ENCODE results near the gene PDXDC1. TPM values are rescaled to one million over a fixed set of nuclear protein-coding genes. Genes with fewer than 3 reads are reported as not detected.
"Not testable (repeated sequence)": the region's sequence is repeated elsewhere in the genome, so short reads cannot be mapped to it uniquely, and the experiment has no call there.

Gene PDXDC1
- total and polyA plus RNA-seq, 9 of the 15 experiments (the other 6 are each of a cell fraction or from before 2014, with no cell fraction given) = 5.1 to 95.4 (median 45.8) TPM

DNA sequence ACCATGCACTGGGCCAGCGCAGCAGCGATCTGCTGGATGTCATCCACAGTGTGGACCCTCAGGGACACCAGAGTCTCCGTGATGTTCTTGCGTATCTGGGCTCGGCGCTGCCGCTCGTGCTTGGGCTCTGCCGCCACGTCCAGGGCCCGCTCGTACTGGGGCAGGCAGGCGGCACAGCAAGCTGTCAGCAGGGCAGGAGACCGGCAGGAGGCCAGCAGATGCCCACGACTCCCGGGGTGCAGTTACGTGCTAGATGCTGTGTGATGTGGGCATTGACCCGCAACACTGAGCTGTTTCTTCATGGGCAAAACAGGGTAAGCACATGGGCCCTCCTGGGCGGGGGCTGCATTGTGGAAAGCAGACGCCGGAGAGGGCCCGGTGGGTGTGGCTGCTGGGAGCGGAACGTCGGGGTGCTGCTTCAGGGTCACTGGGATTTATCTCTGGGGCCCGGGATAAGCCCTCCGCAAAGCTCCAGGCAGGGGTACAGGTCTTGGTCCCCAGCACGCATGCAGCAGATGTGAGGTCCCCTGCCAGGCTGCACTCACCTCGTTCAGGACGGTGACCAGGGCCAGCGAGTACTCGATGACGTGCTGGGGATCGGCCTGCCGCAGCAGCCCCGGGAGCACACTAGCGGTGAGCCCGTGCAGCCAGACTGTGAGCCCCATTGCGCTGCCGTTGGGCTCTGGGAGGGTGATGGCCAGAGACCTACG is 158.0 kb downstream of the PDXDC1 start:
- H3K4me1 ChIP-seq (replicated peaks in 1 of 2; ENCODE audit: control insufficient read depth in 2 of 2, insufficient read depth in 2 of 2, low read length in 2 of 2); FAIRE-seq; H3K4me2 ChIP-seq (ENCODE audit: insufficient read depth, low read length); H3K4me3 ChIP-seq; in situ Hi-C loops (cut with MboI); H3K9me1 ChIP-seq (ENCODE audit: control insufficient read depth, insufficient read depth, low read length); H3K27me3 ChIP-seq (ENCODE audit: control insufficient read depth in 2 of 2, insufficient read depth in 2 of 2, low read length in 2 of 2); H3K9me3 ChIP-seq (replicated peaks; ENCODE audit: control insufficient read depth, insufficient read depth, low read depth, low read length); H3K9ac ChIP-seq (ENCODE audit: insufficient read depth in 1 of 2, low read depth in 2 of 2, low read length in 2 of 2); POLR2A ChIA-PET; BruUV-seq (replicated peaks); CTCF ChIA-PET (ENCODE audit: low intra/inter-chr PET ratio); H3K27ac ChIP-seq (ENCODE audit: extremely low read depth, low read depth, low read length); DNase-seq (ENCODE audit: extremely low read depth in 1 of 4, low spot score in 3 of 4); H3K79me2 ChIP-seq (ENCODE audit: control insufficient read depth, insufficient read depth, low read length); ATAC-seq; intact Hi-C loops (cut with micrococcal nuclease); H4K20me1 ChIP-seq (replicated peaks; ENCODE audit: control insufficient read depth, insufficient read depth, low read length); H2AFZ ChIP-seq (ENCODE audit: low read depth, low read length); H3K36me3 ChIP-seq (ENCODE audit: control insufficient read depth, insufficient read depth, low read length): not testable (repeated sequence)
- WGBS (ENCODE audit: insufficient coverage, low coverage, missing lambda C conversion rate) = 89% methylated on average over 7 of the region's 41 CpGs

- H3K9me1 ChIP-seq (ENCODE audit: control insufficient read depth, insufficient read depth, low read length); H3K9me3 ChIP-seq (replicated peaks; ENCODE audit: control insufficient read depth, insufficient read depth, low read depth, low read length); CTCF ChIA-PET (ENCODE audit: low intra/inter-chr PET ratio); H2AFZ ChIP-seq (ENCODE audit: low read depth, low read length); in situ Hi-C loops (cut with MboI); H3K4me3 ChIP-seq; H3K4me2 ChIP-seq (ENCODE audit: insufficient read depth, low read length); BruUV-seq (replicated peaks); H3K36me3 ChIP-seq (ENCODE audit: control insufficient read depth, insufficient read depth, low read length); H3K27me3 ChIP-seq (ENCODE audit: control insufficient read depth in 2 of 2, insufficient read depth in 2 of 2, low read length in 2 of 2); ATAC-seq; FAIRE-seq; H3K4me1 ChIP-seq (replicated peaks in 1 of 2; ENCODE audit: control insufficient read depth in 2 of 2, insufficient read depth in 2 of 2, low read length in 2 of 2); H4K20me1 ChIP-seq (replicated peaks; ENCODE audit: control insufficient read depth, insufficient read depth, low read length); H3K9ac ChIP-seq (ENCODE audit: insufficient read depth in 1 of 2, low read depth in 2 of 2, low read length in 2 of 2); intact Hi-C loops (cut with micrococcal nuclease); H3K27ac ChIP-seq (ENCODE audit: extremely low read depth, low read depth, low read length); DNase-seq (ENCODE audit: extremely low read depth in 1 of 4, low spot score in 3 of 4); H3K79me2 ChIP-seq (ENCODE audit: control insufficient read depth, insufficient read depth, low read length); POLR2A ChIA-PET: not testable (repeated sequence)
- WGBS (ENCODE audit: insufficient coverage, low coverage, missing lambda C conversion rate) = 92% methylated on average over 10 of the region's 31 CpGs
Measured at GRCh38 chr16:15133554-15133953, 158.7 kb downstream of the PDXDC1 start.

- H2AFZ ChIP-seq (ENCODE audit: low read depth, low read length); ATAC-seq; FAIRE-seq; H3K9ac ChIP-seq (ENCODE audit: insufficient read depth in 1 of 2, low read depth in 2 of 2, low read length in 2 of 2); POLR2A ChIA-PET; H3K27me3 ChIP-seq (ENCODE audit: control insufficient read depth in 2 of 2, insufficient read depth in 2 of 2, low read length in 2 of 2); CTCF ChIA-PET (ENCODE audit: low intra/inter-chr PET ratio); H3K4me3 ChIP-seq; H3K79me2 ChIP-seq (ENCODE audit: control insufficient read depth, insufficient read depth, low read length); H3K4me2 ChIP-seq (ENCODE audit: insufficient read depth, low read length); H3K4me1 ChIP-seq (replicated peaks in 1 of 2; ENCODE audit: control insufficient read depth in 2 of 2, insufficient read depth in 2 of 2, low read length in 2 of 2); H3K9me3 ChIP-seq (replicated peaks; ENCODE audit: control insufficient read depth, insufficient read depth, low read depth, low read length); H3K27ac ChIP-seq (ENCODE audit: extremely low read depth, low read depth, low read length); DNase-seq (ENCODE audit: extremely low read depth in 1 of 4, low spot score in 3 of 4); BruUV-seq (replicated peaks); H4K20me1 ChIP-seq (replicated peaks; ENCODE audit: control insufficient read depth, insufficient read depth, low read length); in situ Hi-C loops (cut with MboI); H3K36me3 ChIP-seq (ENCODE audit: control insufficient read depth, insufficient read depth, low read length); H3K9me1 ChIP-seq (ENCODE audit: control insufficient read depth, insufficient read depth, low read length); intact Hi-C loops (cut with micrococcal nuclease): not testable (repeated sequence)
- 96% methylated on average over 12 of the region's 33 CpGs for WGBS (ENCODE audit: insufficient coverage, low coverage, missing lambda C conversion rate)
Measured at GRCh38 chr16:15134752-15135482, 160.1 kb downstream of the PDXDC1 start.

Data from K562 (cell line).